MM.1S (cell line): ENCODE measurements around the gene MGA.

Experiments used
- DNase-seq: peaks from one replicate; pipeline ENCODE4 v3.0.0-alpha.2; 2015
- H2AFZ ChIP-seq: fragments of 300-600 bp; sonication (generic); 2 replicates; pipeline ENCODE4 v1.6.0; 2016; ENCODE audit warnings: antibody characterized with exemption, low read length
- H3F3A ChIP-seq: fragments of 300-600 bp; sonication (generic); 2 replicates; pipeline ENCODE4 v1.6.1; 2016; ENCODE audit warnings: mild to moderate bottlenecking, antibody characterized with exemption, low read length, moderate library complexity, mixed read lengths; ENCODE audit not compliant: insufficient read depth
- H3K27ac ChIP-seq: fragments of 300-600 bp; sonication (generic); 2 replicates; pipeline ENCODE4 v1.5.1; 2016; ENCODE audit warnings: mild to moderate bottlenecking, low read length
- H3K27me3 ChIP-seq: fragments of 300-600 bp; sonication (generic); replicated peaks from 2 replicates; pipeline ENCODE4 v1.6.0; 2016; ENCODE audit warnings: low read length; ENCODE audit not compliant: insufficient read depth
- H3K36me3 ChIP-seq: fragments of 300-600 bp; sonication (generic); replicated peaks from 2 replicates; pipeline ENCODE4 v1.6.1; 2016; ENCODE audit warnings: mild to moderate bottlenecking, low read length, mixed read lengths; ENCODE audit not compliant: insufficient read depth
- H3K4me1 ChIP-seq: fragments of 300-600 bp; sonication (generic); 2 replicates; pipeline ENCODE4 v1.6.1; 2016; ENCODE audit warnings: low read length, mixed read lengths
- H3K4me2 ChIP-seq: fragments of 300-600 bp; sonication (generic); 2 replicates; pipeline ENCODE4 v1.6.0; 2016; ENCODE audit warnings: low read depth, low read length
- H3K4me3 ChIP-seq: fragments of 300-600 bp; sonication (generic); 2 replicates; pipeline ENCODE4 v1.5.1; 2016; ENCODE audit warnings: low read length, mixed read lengths
- H3K79me2 ChIP-seq: fragments of 300-600 bp; sonication (generic); 2 replicates; pipeline ENCODE4 v1.6.1; 2016; ENCODE audit warnings: mixed run types, low read length, mixed read lengths
- H3K9ac ChIP-seq: fragments of 300-600 bp; sonication (generic); 2 replicates; pipeline ENCODE4 v1.6.1; 2016; ENCODE audit warnings: low read length, mixed read lengths
- H3K9me2 ChIP-seq: fragments of 300-600 bp; sonication (generic); replicated peaks from 2 replicates; pipeline ENCODE4 v1.6.1; 2016; ENCODE audit warnings: mild to moderate bottlenecking, low read length, mixed read lengths; ENCODE audit not compliant: insufficient read depth
- H3K9me3 ChIP-seq: fragments of 300-600 bp; sonication (generic); replicated peaks from 2 replicates; pipeline ENCODE4 v1.6.1; 2016; ENCODE audit warnings: mild to moderate bottlenecking, low read length, mixed read lengths; ENCODE audit not compliant: insufficient read depth
- H4K20me1 ChIP-seq: fragments of 300-600 bp; sonication (generic); 2 replicates; pipeline ENCODE4 v1.6.1; 2016; ENCODE audit warnings: mild to moderate bottlenecking, low read length, moderate library complexity, mixed read lengths; ENCODE audit not compliant: insufficient read depth
- EZH2 ChIP-seq: fragments of 300-600 bp; sonication (generic); optimal IDR thresholded peaks from 2 replicates; pipeline ENCODE3; 2017; ENCODE audit warnings: low read depth, mild to moderate bottlenecking, antibody characterized with exemption, low read length, mixed read lengths
- EZH2phosphoT487 ChIP-seq: fragments of 300-600 bp; sonication (generic); IDR thresholded peaks from 2 replicates; pipeline ENCODE4 v1.6.1; 2018; ENCODE audit warnings: antibody characterized with exemption, low read length
- TF ChIP-seq, protein P1 (sequence below): fragments of 300-600 bp; sonication (generic); IDR thresholded peaks from 2 replicates; pipeline ENCODE4 v1.5.1; 2016; ENCODE audit warnings: antibody characterized with exemption, low read length, mixed read lengths

MGA gene

DNA sequence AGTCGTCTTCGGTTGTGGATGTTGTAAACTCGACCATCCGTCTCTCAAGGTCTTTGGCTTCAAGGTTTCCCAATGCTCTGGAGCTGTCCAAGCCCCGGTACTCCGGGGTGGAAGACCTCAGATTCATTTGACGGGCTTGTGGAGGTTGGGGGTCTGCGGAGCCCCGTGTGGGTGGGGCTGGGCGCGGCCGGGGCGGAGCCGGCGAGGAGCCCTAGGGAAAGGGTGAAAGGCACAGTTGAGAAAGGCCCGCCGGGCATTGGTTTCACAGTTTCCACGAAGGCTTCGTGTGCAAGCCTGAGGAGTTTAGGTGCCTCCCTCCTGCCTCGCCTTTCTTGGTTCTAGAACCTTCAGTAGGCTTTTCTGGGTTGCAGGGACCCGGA lies 360 bp upstream of the MGA start:
- H3K4me3 ChIP-seq: peak overlapping the region; percentile 68
- peak overlapping the region; percentile 90; the same call in 1 of the 2 replicates for H3K27ac ChIP-seq
- TF ChIP-seq, protein P1, sequence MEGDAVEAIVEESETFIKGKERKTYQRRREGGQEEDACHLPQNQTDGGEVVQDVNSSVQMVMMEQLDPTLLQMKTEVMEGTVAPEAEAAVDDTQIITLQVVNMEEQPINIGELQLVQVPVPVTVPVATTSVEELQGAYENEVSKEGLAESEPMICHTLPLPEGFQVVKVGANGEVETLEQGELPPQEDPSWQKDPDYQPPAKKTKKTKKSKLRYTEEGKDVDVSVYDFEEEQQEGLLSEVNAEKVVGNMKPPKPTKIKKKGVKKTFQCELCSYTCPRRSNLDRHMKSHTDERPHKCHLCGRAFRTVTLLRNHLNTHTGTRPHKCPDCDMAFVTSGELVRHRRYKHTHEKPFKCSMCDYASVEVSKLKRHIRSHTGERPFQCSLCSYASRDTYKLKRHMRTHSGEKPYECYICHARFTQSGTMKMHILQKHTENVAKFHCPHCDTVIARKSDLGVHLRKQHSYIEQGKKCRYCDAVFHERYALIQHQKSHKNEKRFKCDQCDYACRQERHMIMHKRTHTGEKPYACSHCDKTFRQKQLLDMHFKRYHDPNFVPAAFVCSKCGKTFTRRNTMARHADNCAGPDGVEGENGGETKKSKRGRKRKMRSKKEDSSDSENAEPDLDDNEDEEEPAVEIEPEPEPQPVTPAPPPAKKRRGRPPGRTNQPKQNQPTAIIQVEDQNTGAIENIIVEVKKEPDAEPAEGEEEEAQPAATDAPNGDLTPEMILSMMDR: no peak
- no peak for TF ChIP-seq EZH2
- TF ChIP-seq EZH2phosphoT487: no peak

DNA sequence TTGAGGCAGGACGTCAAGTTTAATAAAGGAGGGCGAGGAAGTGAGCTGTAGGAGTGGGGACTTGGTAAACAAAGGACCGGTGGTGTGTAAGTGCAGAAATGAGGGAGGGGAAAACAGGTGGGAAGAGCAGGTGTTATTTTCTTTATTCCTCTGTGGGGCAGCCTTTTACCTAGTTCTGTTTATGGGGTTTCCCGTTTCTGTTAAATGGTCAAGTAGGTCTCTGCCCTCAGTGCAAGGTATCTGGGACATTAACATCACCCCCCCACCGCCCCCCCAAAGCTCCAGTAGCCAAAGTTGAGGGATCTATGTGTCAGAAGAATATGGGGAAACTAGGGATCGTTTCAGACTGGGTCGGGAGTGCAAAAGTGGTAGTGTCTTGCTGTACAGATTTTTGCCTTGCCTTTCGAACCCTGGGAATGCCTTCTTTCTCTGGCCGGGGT lies 893 bp downstream of the MGA start:
- no peaks in the 10 kb centered on the region for H3K9me3 ChIP-seq
- TF ChIP-seq EZH2 (no peak), EZH2phosphoT487 (no peak)
- TF ChIP-seq, protein P1: peak; percentile 9; the same call in 1 of the 2 replicates
- H3K4me2 ChIP-seq: peak overlapping the region; percentile 98
- peak overlapping the region; percentile 84 for H2AFZ ChIP-seq
- H3K9me2 ChIP-seq: no peaks in the 10 kb centered on the region
- peak; percentile 10 for DNase-seq
- H4K20me1 ChIP-seq: peaks cover 22% of the 10 kb centered on the region
- H3K27me3 ChIP-seq: 0 out of 2 replicates have a peak, but pooled peaks cover 5% of the 10 kb centered on the region
- peak overlapping the region; percentile 90 for H3K27ac ChIP-seq
- H3K36me3 ChIP-seq: no peaks in the 10 kb centered on the region
- H3K79me2 ChIP-seq: peaks cover 50% of the 10 kb centered on the region
- H3F3A ChIP-seq: peaks cover 27% of the 10 kb centered on the region
- peak overlapping the region; percentile 74 for H3K9ac ChIP-seq
- peak overlapping the region; percentile 68 for H3K4me3 ChIP-seq
- H3K4me1 ChIP-seq: peaks cover 19% of the 10 kb centered on the region

More for the DNA sequence above, 360 bp upstream of the MGA start:
- Histone ChIP-seq H3K9me2 (no peaks in the 10 kb centered on the region), H3K9me3 (no peaks in the 10 kb centered on the region), H3K4me1 (peaks cover 19% of the 10 kb centered on the region), H3K79me2 (peaks cover 37% of the 10 kb centered on the region), H3K4me2 (peak overlapping the region; percentile 98), H3F3A (peaks cover 27% of the 10 kb centered on the region), H2AFZ (peak overlapping the region; percentile 84), H3K9ac (peak overlapping the region; percentile 74; the same call in 1 of the 2 replicates), H3K27me3 (0 out of 2 replicates have a peak, but pooled peaks cover 5% of the 10 kb centered on the region), H3K36me3 (no peaks in the 10 kb centered on the region), H4K20me1 (peaks cover 14% of the 10 kb centered on the region; the same call in 1 of the 2 replicates)
- DNase-seq: no peak

DNA sequence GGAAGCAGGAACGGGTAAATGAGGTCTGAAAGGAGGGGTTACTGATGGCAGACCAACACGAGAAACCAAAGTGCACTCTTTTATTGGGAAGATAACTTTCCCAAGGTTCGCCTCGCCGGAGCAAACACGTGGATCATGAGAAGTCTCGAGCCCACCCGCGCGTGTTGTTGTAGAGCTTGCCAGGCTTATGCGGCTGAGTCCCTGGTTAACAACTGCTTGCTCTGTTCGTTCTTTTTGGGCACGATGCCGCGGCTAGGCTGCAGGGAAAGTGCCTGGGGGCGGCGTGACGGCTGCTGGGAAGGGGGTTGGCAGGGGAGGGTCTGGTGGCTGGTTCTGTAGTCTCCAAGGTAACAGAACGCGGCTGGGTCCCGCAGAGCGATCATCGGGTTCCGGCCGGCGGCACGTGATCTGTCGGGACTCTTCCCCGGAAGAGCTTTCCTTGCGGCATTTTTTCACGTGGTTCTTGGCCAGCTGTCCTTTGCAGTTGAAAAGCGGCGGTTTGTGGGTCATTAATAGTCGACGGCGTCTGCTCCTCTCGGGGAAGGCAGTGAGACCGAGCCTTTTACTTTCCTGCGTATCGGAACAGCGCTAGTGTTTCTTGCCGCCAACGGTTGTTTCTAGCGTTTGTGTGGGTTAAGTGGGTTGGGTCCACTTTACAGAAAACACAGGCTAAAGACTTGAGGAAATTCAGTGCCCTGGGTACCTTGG lies 1.5 kb downstream of the MGA start:
- Histone ChIP-seq H3K36me3 (no peaks in the 10 kb centered on the region), H3F3A (peaks cover 27% of the 10 kb centered on the region), H3K4me3 (peak overlapping the region; percentile 68), H2AFZ (peak overlapping the region; percentile 84), H3K27ac (peak overlapping the region; percentile 90), H3K27me3 (0 out of 2 replicates have a peak, but pooled peaks cover 5% of the 10 kb centered on the region), H3K79me2 (peaks cover 55% of the 10 kb centered on the region), H3K4me2 (peak overlapping the region; percentile 98), H3K9ac (peak overlapping the region; percentile 74), H3K4me1 (peaks cover 19% of the 10 kb centered on the region), H3K9me3 (no peaks in the 10 kb centered on the region), H4K20me1 (peaks cover 27% of the 10 kb centered on the region), H3K9me2 (no peaks in the 10 kb centered on the region)
- peak; percentile 92 for DNase-seq
- TF ChIP-seq EZH2: no peak
